Neutrophil (primary cell): Measurements from ENCODE around the gene TNRC6A.
"Not testable (repeated sequence)": the region's sequence is repeated elsewhere in the genome, so short reads cannot be mapped to it uniquely, and the experiment has no call there.

ENCODE experiments used
- H3K27ac ChIP-seq: fragments of 200-600 bp; sonication (generic); 2 replicates; pipeline ENCODE4 v1.5.1; 2016; ENCODE audit warnings: mild to moderate bottlenecking, moderate library complexity
- H3K27me3 ChIP-seq: fragments of 200-600 bp; sonication (generic); 2 replicates; pipeline ENCODE4 v1.6.0; 2016; ENCODE audit warnings: mild to moderate bottlenecking
- H3K36me3 ChIP-seq: fragments of 200-600 bp; sonication (generic); 2 replicates; pipeline ENCODE4 v1.5.1; 2017
- H3K4me1 ChIP-seq, 2 experiments: fragments of 200-600 bp in 1 of 2; sonication (generic) in 1 of 2; 1 replicate in 1 of 2; 2 replicates in 1 of 2; pipeline versions ENCODE4 v1.5.1 to v1.6.1; 2013 to 2016; ENCODE audit warnings: low read depth in 1 of 2, low read length in 1 of 2, mild to moderate bottlenecking in 1 of 2, moderate library complexity in 1 of 2; ENCODE audit not compliant: control insufficient read depth in 1 of 2, insufficient read depth in 1 of 2
- H3K4me3 ChIP-seq, 2 experiments: fragments of 200-600 bp in 1 of 2; sonication (generic) in 1 of 2; 1 replicate in 1 of 2; 2 replicates in 1 of 2; pipeline ENCODE4 v1.5.1; 2013 to 2016; ENCODE audit warnings: low read depth in 1 of 2, low read length in 1 of 2, mild to moderate bottlenecking in 1 of 2, moderate library complexity in 1 of 2
- H3K9me3 ChIP-seq: fragments of 200-600 bp; sonication (generic); 2 replicates; pipeline ENCODE4 v1.5.1; 2016
- CTCF ChIP-seq: fragments of 200-600 bp; sonication (generic); IDR thresholded peaks from 2 replicates; pipeline ENCODE4 v1.5.1; 2016; ENCODE audit warnings: antibody characterized with exemption

TNRC6A gene

GRCh38 chr16:24737391-24737871 is 8.0 kb downstream of the TNRC6A start:
- Histone ChIP-seq H3K4me3 (no peak overlapping the region), H3K27ac (peak overlapping the region; percentile 45), H3K4me1 (no peaks in the 10 kb centered on the region), H3K9me3 (no peaks in the 10 kb centered on the region), H3K27me3 (no peaks in the 10 kb centered on the region), H3K36me3 (no peaks in the 10 kb centered on the region)
- no peak for TF ChIP-seq CTCF

- Histone ChIP-seq H3K36me3 (no peaks in the 10 kb centered on the region), H3K27ac (peak overlapping the region; percentile 45), H3K27me3 (no peaks in the 10 kb centered on the region), H3K4me1 (no peaks in the 10 kb centered on the region), H3K4me3 (no peak overlapping the region), H3K9me3 (no peaks in the 10 kb centered on the region)
- TF ChIP-seq CTCF = no peak
These were observed 8.6 kb downstream of the TNRC6A start for GRCh38 chr16:24737916-24738594.

- H3K27me3 ChIP-seq = no peaks in the 10 kb centered on the region
- H3K9me3 ChIP-seq = no peaks in the 10 kb centered on the region
- no peaks in the 10 kb centered on the region for H3K36me3 ChIP-seq
- H3K4me3 ChIP-seq = no peak overlapping the region
- H3K4me1 ChIP-seq = no peaks in the 10 kb centered on the region
- H3K27ac ChIP-seq = no peak overlapping the region
- TF ChIP-seq CTCF = no peak
These were observed 9.4 kb downstream of the TNRC6A start for GRCh38 chr16:24738895-24739294.

- Histone ChIP-seq H3K9me3 (no peaks in the 10 kb centered on the region), H3K27ac (no peak overlapping the region), H3K4me1 (peaks cover 0 to 8% of the 10 kb centered on the region in 2 experiments), H3K4me3 (no peak overlapping the region), H3K36me3 (no peaks in the 10 kb centered on the region), H3K27me3 (no peaks in the 10 kb centered on the region)
- no peak for TF ChIP-seq CTCF
These were observed 12.4 kb downstream of the TNRC6A start for GRCh38 chr16:24741862-24742261.

- H3K27ac ChIP-seq, H3K4me1 ChIP-seq, H3K27me3 ChIP-seq, H3K4me3 ChIP-seq, H3K9me3 ChIP-seq, H3K36me3 ChIP-seq: not testable (repeated sequence)
These were observed 13.2 kb downstream of the TNRC6A start for GRCh38 chr16:24742610-24743009.

- no peak for TF ChIP-seq CTCF
- Histone ChIP-seq H3K27ac (peak overlapping the region; percentile 59), H3K4me3 (no peak overlapping the region), H3K4me1 (peaks cover 2 to 19% of the 10 kb centered on the region in 2 experiments), H3K36me3 (no peaks in the 10 kb centered on the region), H3K27me3 (no peaks in the 10 kb centered on the region), H3K9me3 (no peaks in the 10 kb centered on the region)
These were observed 15.9 kb downstream of the TNRC6A start for GRCh38 chr16:24745391-24745790.
